IMR-90 (cell line): Measurements from ENCODE around the gene MTPN. TPM values are rescaled to one million over a fixed set of nuclear protein-coding genes. Genes with fewer than 3 reads are reported as not detected.

Experiments used
- ATAC-seq: fragments of 200-7000 bp; cut with Tn5 transposase; 2 replicates; pipeline ENCODE4 v1.9.1; 2020; ENCODE audit warnings: low read depth, mild to moderate bottlenecking, moderate library complexity
- BruUV-seq: library from RNA; stranded (reverse); fragments of 400-500 nt; replicated peaks from 2 replicates; lab custom pipeline; 2021; lab: Mats Ljungman, UMichigan
- CTCF ChIA-PET: fragments of 300-600 bp; formaldehyde crosslinking; extraction: SDS; loops from one replicate; lab custom pipeline; 2021; ENCODE audit warnings: antibody characterized with exemption; lab: Yijun Ruan, JAX
- POLR2A ChIA-PET: fragments of 300-600 bp; sonication (Branson Sonifier 250); formaldehyde crosslinking; loops from one replicate; lab custom pipeline; 2022; ENCODE audit warnings: antibody characterized with exemption; ENCODE audit not compliant: unreplicated experiment; lab: Charles Lee
- DNase-seq: peaks from one replicate; pipeline ENCODE4 v3.0.0; 2013
- H2AFZ ChIP-seq: replicated peaks from 2 replicates; pipeline ENCODE3; 2013; ENCODE audit warnings: low read length, mild to moderate bottlenecking; ENCODE audit not compliant: poor library complexity
- H2AK5ac ChIP-seq: 2 replicates; pipeline ENCODE4 v1.6.1; 2013; ENCODE audit warnings: low read depth, low read length, inconsistent platforms
- H2AK9ac ChIP-seq: replicated peaks from 2 replicates; pipeline ENCODE3; 2013; ENCODE audit warnings: mild to moderate bottlenecking, low read depth, low read length, moderate library complexity; ENCODE audit not compliant: poor library complexity
- H2BK120ac ChIP-seq: 2 replicates; pipeline ENCODE4 v1.6.1; 2013; ENCODE audit warnings: low read depth, low read length, inconsistent platforms
- H2BK15ac ChIP-seq: 3 replicates; pipeline ENCODE4 v1.6.1; 2013; ENCODE audit warnings: low read depth, low read length, inconsistent platforms
- H2BK20ac ChIP-seq: 2 replicates; pipeline ENCODE4 v1.6.1; 2013; ENCODE audit warnings: low read depth, mild to moderate bottlenecking, inconsistent platforms, low read length, moderate library complexity
- H2BK5ac ChIP-seq: 2 replicates; pipeline ENCODE4 v1.6.1; 2013; ENCODE audit warnings: mild to moderate bottlenecking, low read depth, low read length, inconsistent platforms; ENCODE audit not compliant: poor library complexity, severe bottlenecking
- H3K14ac ChIP-seq: replicated peaks from 2 replicates; pipeline ENCODE4 v1.6.1; 2013; ENCODE audit warnings: low read depth, low read length, inconsistent platforms
- H3K18ac ChIP-seq: 2 replicates; pipeline ENCODE4 v1.6.1; 2013; ENCODE audit warnings: low read depth, low read length, control low read depth
- H3K23ac ChIP-seq: 2 replicates; pipeline ENCODE4 v1.6.1; 2013; ENCODE audit warnings: low read depth, low read length, inconsistent platforms
- H3K27ac ChIP-seq: 2 replicates; pipeline ENCODE4 v1.5.1; 2013; ENCODE audit warnings: mild to moderate bottlenecking, control low read depth, low read length; ENCODE audit not compliant: insufficient read depth
- H3K27me3 ChIP-seq: 2 replicates; pipeline ENCODE4 v1.6.1; 2013; ENCODE audit warnings: low read length; ENCODE audit not compliant: control insufficient read depth, insufficient read depth
- H3K36me3 ChIP-seq: 2 replicates; pipeline ENCODE4 v1.6.1; 2013; ENCODE audit warnings: low read length, mixed read lengths; ENCODE audit not compliant: control insufficient read depth, insufficient read depth
- H3K4ac ChIP-seq: 2 replicates; pipeline ENCODE4 v1.6.1; 2013; ENCODE audit warnings: low read depth, low read length, inconsistent platforms
- H3K4me1 ChIP-seq: 2 replicates; pipeline ENCODE4 v1.6.1; 2013; ENCODE audit warnings: low read length, mixed read lengths; ENCODE audit not compliant: control insufficient read depth, insufficient read depth
- H3K4me2 ChIP-seq: 2 replicates; pipeline ENCODE4 v1.6.1; 2013; ENCODE audit warnings: low read depth, mild to moderate bottlenecking, control low read depth, low read length, moderate library complexity
- H3K4me3 ChIP-seq: 2 replicates; pipeline ENCODE4 v1.5.1; 2013; ENCODE audit warnings: low read depth, mild to moderate bottlenecking, control low read depth, low read length, moderate library complexity; ENCODE audit not compliant: insufficient read depth
- H3K56ac ChIP-seq: 2 replicates; pipeline ENCODE4 v1.6.1; 2013; ENCODE audit warnings: low read length, inconsistent platforms; ENCODE audit not compliant: insufficient read depth; ENCODE audit errors: extremely low read depth
- H3K79me1 ChIP-seq, 2 experiments: 2 replicates each; pipeline ENCODE4 v1.6.1; 2013; ENCODE audit warnings: low read length in 2 of 2, inconsistent platforms in 1 of 2, low read depth in 1 of 2
- H3K9ac ChIP-seq: 2 replicates; pipeline ENCODE4 v1.6.1; 2013; ENCODE audit warnings: low read depth, low read length, control low read depth
- H3K9me1 ChIP-seq: 2 replicates; pipeline ENCODE4 v1.6.1; 2013; ENCODE audit warnings: low read length, inconsistent platforms; ENCODE audit not compliant: insufficient read depth
- H3K9me3 ChIP-seq: 2 replicates; pipeline ENCODE4 v1.6.1; 2013; ENCODE audit warnings: low read length; ENCODE audit not compliant: control insufficient read depth, insufficient read depth
- H4K20me1 ChIP-seq: 2 replicates; pipeline ENCODE4 v1.6.1; 2013; ENCODE audit warnings: low read length, inconsistent platforms; ENCODE audit not compliant: insufficient read depth
- H4K5ac ChIP-seq: 2 replicates; pipeline ENCODE4 v1.6.1; 2013; ENCODE audit warnings: mild to moderate bottlenecking, low read depth, low read length, control low read depth
- H4K8ac ChIP-seq, 2 experiments: 2 replicates each; pipeline ENCODE4 v1.6.1; 2013; ENCODE audit warnings: low read depth in 2 of 2, low read length in 2 of 2, control low read depth in 1 of 2, inconsistent platforms in 1 of 2
- H4K91ac ChIP-seq: 2 replicates; pipeline ENCODE4 v1.6.1; 2013; ENCODE audit warnings: low read depth, low read length, inconsistent platforms; ENCODE audit not compliant: insufficient read depth
- BHLHE40 ChIP-seq: fragments of 150-350 bp; IDR thresholded peaks from 2 replicates; pipeline ENCODE4 v1.6.1; 2016; ENCODE audit warnings: mild to moderate bottlenecking, low read depth, low read length
- CEBPB ChIP-seq: IDR thresholded peaks from 2 replicates; pipeline ENCODE4 v1.6.1; 2012; ENCODE audit warnings: low read depth, low read length, improper control_type of control experiment
- CHD1 ChIP-seq: IDR thresholded peaks from 2 replicates; pipeline ENCODE4 v1.6.1; 2012; ENCODE audit warnings: low read depth, low read length, improper control_type of control experiment
- CTCF ChIP-seq: conservative IDR thresholded peaks from 2 replicates; pipeline ENCODE4 v1.5.1; 2012; ENCODE audit warnings: mild to moderate bottlenecking, low read depth, low read length, improper control_type of control experiment
- ELK1 ChIP-seq: fragments of 150-350 bp; IDR thresholded peaks from 2 replicates; pipeline ENCODE4 v1.6.1; 2016; ENCODE audit warnings: low read depth, mild to moderate bottlenecking, low read length, moderate library complexity, borderline replicate concordance
- FOS ChIP-seq: fragments of 150-350 bp; IDR thresholded peaks from 2 replicates; pipeline ENCODE4 v1.6.1; 2016; ENCODE audit warnings: low read depth, low read length
- MAFK ChIP-seq: IDR thresholded peaks from 2 replicates; pipeline ENCODE4 v1.6.1; 2012; ENCODE audit warnings: low read depth, low read length, improper control_type of control experiment
- MAZ ChIP-seq: IDR thresholded peaks from 2 replicates; pipeline ENCODE4 v1.6.1; 2012; ENCODE audit warnings: low read depth, mild to moderate bottlenecking, low read length, improper control_type of control experiment, moderate library complexity, borderline replicate concordance
- MXI1 ChIP-seq: IDR thresholded peaks from 2 replicates; pipeline ENCODE4 v1.6.1; 2012; ENCODE audit warnings: low read depth, mild to moderate bottlenecking, low read length, moderate library complexity, borderline replicate concordance
- NFE2L2 ChIP-seq: fragments of 150-350 bp; IDR thresholded peaks from 2 replicates; pipeline ENCODE4 v1.6.1; 2016; ENCODE audit warnings: low read depth, mild to moderate bottlenecking, low read length
- POLR2A ChIP-seq: IDR thresholded peaks from 2 replicates; pipeline ENCODE4 v1.6.1; 2012; ENCODE audit warnings: mild to moderate bottlenecking, low read depth, low read length
- RAD21 ChIP-seq: IDR thresholded peaks from 2 replicates; pipeline ENCODE4 v1.6.1; 2012; ENCODE audit warnings: low read length, improper control_type of control experiment
- RCOR1 ChIP-seq: IDR thresholded peaks from 2 replicates; pipeline ENCODE4 v1.6.1; 2012; ENCODE audit warnings: mild to moderate bottlenecking, low read length, improper control_type of control experiment; ENCODE audit not compliant: insufficient replicate concordance
- RFX5 ChIP-seq: IDR thresholded peaks from 2 replicates; pipeline ENCODE4 v1.8.0; 2012; ENCODE audit warnings: low read depth, mild to moderate bottlenecking, low read length, moderate library complexity
- SMC3 ChIP-seq: fragments of 150-350 bp; IDR thresholded peaks from 2 replicates; pipeline ENCODE4 v1.6.1; 2016; ENCODE audit warnings: low read depth, mild to moderate bottlenecking, antibody characterized with exemption, low read length, moderate library complexity
- USF2 ChIP-seq: fragments of 150-350 bp; IDR thresholded peaks from 2 replicates; pipeline ENCODE4 v1.6.1; 2017; ENCODE audit warnings: mild to moderate bottlenecking, antibody characterized with exemption, low read length, low read depth
- WGBS, 2 experiments: methylation state at CpG; one replicate each; pipeline versions ENCODE4 v1.1.5 to v1.1.7; 2013; ENCODE audit warnings: missing lambda C conversion rate in 2 of 2; ENCODE audit not compliant: insufficient read length in 1 of 2; ENCODE audit errors: extremely low coverage in 2 of 2; 5-methylcytosine and 5-hydroxymethylcytosine counted together
- dilution Hi-C: fragments of 300-500 bp; cut with HindIII; formaldehyde crosslinking; loops from one replicate; pipeline ENCODE4 v1.14.3; 2018; ENCODE audit warnings: low sequenced_read_pairs; ENCODE audit not compliant: unreplicated experiment
- in situ Hi-C: fragments of 300-500 bp; cut with MboI; formaldehyde crosslinking; loops from 3 replicates; pipeline ENCODE4 v1.14.3; 2019; ENCODE audit warnings: low sequenced_read_pairs, inconsistent platforms, mixed read lengths
- intact Hi-C: fragments of 100-400 bp; cut with micrococcal nuclease; formaldehyde crosslinking; loops from 2 replicates; pipeline ENCODE4 v1.10.0; 2022
- polyA plus RNA-seq, 3 experiments: library from polyadenylated mRNA; depleted of rRNA; stranded (reverse); fragments of >200 nt; gene quantifications; 2 replicates each; pipeline ENCODE4 v1.2.3, GENCODE V29; 2012; ENCODE audit warnings: low replicate concordance in 1 of 3
- total RNA-seq: library from RNA; depleted of rRNA; stranded (reverse); fragments of >200 nt; gene quantifications from 2 replicates; pipeline ENCODE4 v1.2.3, GENCODE V29; 2012

The MTPN gene
- total and polyA plus RNA-seq, 2 of the 4 experiments (the other 2 are of a cell fraction), result 58.8 to 94.4 TPM

GRCh38 chr7:135962802-135963201, 14.4 kb downstream of the MTPN start:
- Histone ChIP-seq H3K23ac (no peak overlapping the region), H2BK5ac (no peak overlapping the region), H3K4me1 (no peaks in the 10 kb centered on the region), H3K9me3 (no peaks in the 10 kb centered on the region), H3K18ac (no peak overlapping the region), H3K4ac (no peak overlapping the region), H3K9ac (no peak overlapping the region), H4K91ac (no peak overlapping the region), H2BK15ac (no peak overlapping the region), H4K20me1 (peaks cover 45% of the 10 kb centered on the region), H3K27ac (no peak overlapping the region), H3K4me2 (no peak overlapping the region), H3K4me3 (no peak overlapping the region), H3K79me1 (peaks cover 18 to 42% of the 10 kb centered on the region in 2 experiments), H2AFZ (no peak overlapping the region), H4K8ac (no peak overlapping the region), H3K9me1 (peaks cover 5% of the 10 kb centered on the region), H3K56ac (no peak overlapping the region), H3K36me3 (0 out of 2 replicates have a peak, but pooled peaks cover 2% of the 10 kb centered on the region), H2AK9ac (no peak overlapping the region), H2AK5ac (no peak overlapping the region), H3K27me3 (no peaks in the 10 kb centered on the region), H2BK120ac (no peak overlapping the region), H3K14ac (no peak overlapping the region), H4K5ac (no peak overlapping the region), H2BK20ac (no peak overlapping the region)
- dilution Hi-C loops, result no loop called here
- in situ Hi-C loops, result no loop called here
- BruUV-seq, result no TSS peak
- ATAC-seq (no peak), DNase-seq (no peak)
- POLR2A ChIA-PET, result no interaction called here
- CTCF ChIA-PET, result no interaction called here
- intact Hi-C loops, result no loop called here
- TF ChIP-seq FOS (no peak), USF2 (no peak), MXI1 (no peak), SMC3 (no peak), BHLHE40 (no peak), MAZ (no peak), MAFK (no peak), RAD21 (no peak), CEBPB (no peak), CTCF (no peak), RFX5 (no peak), POLR2A (no peak), CHD1 (no peak), RCOR1 (no peak), ELK1 (no peak), NFE2L2 (no peak)
- WGBS, 2 experiments, result no CpG with 5 or more reads among the region's 4 CpGs
